IMR-90 (cell line): ENCODE measurements around the gene LILRB2. TPM values are rescaled to one million over a fixed set of nuclear protein-coding genes. Genes with fewer than 3 reads are reported as not detected.
"Not testable (repeated sequence)": the region's sequence is repeated elsewhere in the genome, so short reads cannot be mapped to it uniquely, and the experiment has no call there.

Source experiments
- ATAC-seq: fragments of 200-7000 bp; cut with Tn5 transposase; 2 replicates; pipeline ENCODE4 v1.9.1; 2020; ENCODE audit warnings: low read depth, mild to moderate bottlenecking, moderate library complexity
- BruUV-seq: library from RNA; stranded (reverse); fragments of 400-500 nt; replicated peaks from 2 replicates; lab custom pipeline; 2021; lab: Mats Ljungman, UMichigan
- CTCF ChIA-PET: fragments of 300-600 bp; formaldehyde crosslinking; extraction: SDS; loops from one replicate; lab custom pipeline; 2021; ENCODE audit warnings: antibody characterized with exemption; lab: Yijun Ruan, JAX
- POLR2A ChIA-PET: fragments of 300-600 bp; sonication (Branson Sonifier 250); formaldehyde crosslinking; loops from one replicate; lab custom pipeline; 2022; ENCODE audit warnings: antibody characterized with exemption; ENCODE audit not compliant: unreplicated experiment; lab: Charles Lee
- DNase-seq: peaks from one replicate; pipeline ENCODE4 v3.0.0; 2013
- H2AFZ ChIP-seq: replicated peaks from 2 replicates; pipeline ENCODE3; 2013; ENCODE audit warnings: low read length, mild to moderate bottlenecking; ENCODE audit not compliant: poor library complexity
- H2AK5ac ChIP-seq: 2 replicates; pipeline ENCODE4 v1.6.1; 2013; ENCODE audit warnings: low read depth, low read length, inconsistent platforms
- H2AK9ac ChIP-seq: replicated peaks from 2 replicates; pipeline ENCODE3; 2013; ENCODE audit warnings: mild to moderate bottlenecking, low read depth, low read length, moderate library complexity; ENCODE audit not compliant: poor library complexity
- H2BK120ac ChIP-seq: 2 replicates; pipeline ENCODE4 v1.6.1; 2013; ENCODE audit warnings: low read depth, low read length, inconsistent platforms
- H2BK15ac ChIP-seq: 3 replicates; pipeline ENCODE4 v1.6.1; 2013; ENCODE audit warnings: low read depth, low read length, inconsistent platforms
- H2BK20ac ChIP-seq: 2 replicates; pipeline ENCODE4 v1.6.1; 2013; ENCODE audit warnings: low read depth, mild to moderate bottlenecking, inconsistent platforms, low read length, moderate library complexity
- H2BK5ac ChIP-seq: 2 replicates; pipeline ENCODE4 v1.6.1; 2013; ENCODE audit warnings: mild to moderate bottlenecking, low read depth, low read length, inconsistent platforms; ENCODE audit not compliant: poor library complexity, severe bottlenecking
- H3K14ac ChIP-seq: replicated peaks from 2 replicates; pipeline ENCODE4 v1.6.1; 2013; ENCODE audit warnings: low read depth, low read length, inconsistent platforms
- H3K18ac ChIP-seq: 2 replicates; pipeline ENCODE4 v1.6.1; 2013; ENCODE audit warnings: low read depth, low read length, control low read depth
- H3K23ac ChIP-seq: 2 replicates; pipeline ENCODE4 v1.6.1; 2013; ENCODE audit warnings: low read depth, low read length, inconsistent platforms
- H3K27ac ChIP-seq: 2 replicates; pipeline ENCODE4 v1.5.1; 2013; ENCODE audit warnings: mild to moderate bottlenecking, control low read depth, low read length; ENCODE audit not compliant: insufficient read depth
- H3K27me3 ChIP-seq: 2 replicates; pipeline ENCODE4 v1.6.1; 2013; ENCODE audit warnings: low read length; ENCODE audit not compliant: control insufficient read depth, insufficient read depth
- H3K36me3 ChIP-seq: 2 replicates; pipeline ENCODE4 v1.6.1; 2013; ENCODE audit warnings: low read length, mixed read lengths; ENCODE audit not compliant: control insufficient read depth, insufficient read depth
- H3K4ac ChIP-seq: 2 replicates; pipeline ENCODE4 v1.6.1; 2013; ENCODE audit warnings: low read depth, low read length, inconsistent platforms
- H3K4me1 ChIP-seq: 2 replicates; pipeline ENCODE4 v1.6.1; 2013; ENCODE audit warnings: low read length, mixed read lengths; ENCODE audit not compliant: control insufficient read depth, insufficient read depth
- H3K4me2 ChIP-seq: 2 replicates; pipeline ENCODE4 v1.6.1; 2013; ENCODE audit warnings: low read depth, mild to moderate bottlenecking, control low read depth, low read length, moderate library complexity
- H3K4me3 ChIP-seq: 2 replicates; pipeline ENCODE4 v1.5.1; 2013; ENCODE audit warnings: low read depth, mild to moderate bottlenecking, control low read depth, low read length, moderate library complexity; ENCODE audit not compliant: insufficient read depth
- H3K56ac ChIP-seq: 2 replicates; pipeline ENCODE4 v1.6.1; 2013; ENCODE audit warnings: low read length, inconsistent platforms; ENCODE audit not compliant: insufficient read depth; ENCODE audit errors: extremely low read depth
- H3K79me1 ChIP-seq, 2 experiments: 2 replicates each; pipeline ENCODE4 v1.6.1; 2013; ENCODE audit warnings: low read length in 2 of 2, inconsistent platforms in 1 of 2, low read depth in 1 of 2
- H3K9ac ChIP-seq: 2 replicates; pipeline ENCODE4 v1.6.1; 2013; ENCODE audit warnings: low read depth, low read length, control low read depth
- H3K9me1 ChIP-seq: 2 replicates; pipeline ENCODE4 v1.6.1; 2013; ENCODE audit warnings: low read length, inconsistent platforms; ENCODE audit not compliant: insufficient read depth
- H3K9me3 ChIP-seq: 2 replicates; pipeline ENCODE4 v1.6.1; 2013; ENCODE audit warnings: low read length; ENCODE audit not compliant: control insufficient read depth, insufficient read depth
- H4K20me1 ChIP-seq: 2 replicates; pipeline ENCODE4 v1.6.1; 2013; ENCODE audit warnings: low read length, inconsistent platforms; ENCODE audit not compliant: insufficient read depth
- H4K5ac ChIP-seq: 2 replicates; pipeline ENCODE4 v1.6.1; 2013; ENCODE audit warnings: mild to moderate bottlenecking, low read depth, low read length, control low read depth
- H4K8ac ChIP-seq, 2 experiments: 2 replicates each; pipeline ENCODE4 v1.6.1; 2013; ENCODE audit warnings: low read depth in 2 of 2, low read length in 2 of 2, control low read depth in 1 of 2, inconsistent platforms in 1 of 2
- H4K91ac ChIP-seq: 2 replicates; pipeline ENCODE4 v1.6.1; 2013; ENCODE audit warnings: low read depth, low read length, inconsistent platforms; ENCODE audit not compliant: insufficient read depth
- MAZ ChIP-seq: IDR thresholded peaks from 2 replicates; pipeline ENCODE4 v1.6.1; 2012; ENCODE audit warnings: low read depth, mild to moderate bottlenecking, low read length, improper control_type of control experiment, moderate library complexity, borderline replicate concordance
- RCOR1 ChIP-seq: IDR thresholded peaks from 2 replicates; pipeline ENCODE4 v1.6.1; 2012; ENCODE audit warnings: mild to moderate bottlenecking, low read length, improper control_type of control experiment; ENCODE audit not compliant: insufficient replicate concordance
- WGBS, 2 experiments: methylation state at CpG; one replicate each; pipeline versions ENCODE4 v1.1.5 to v1.1.7; 2013; ENCODE audit warnings: missing lambda C conversion rate in 2 of 2; ENCODE audit not compliant: insufficient read length in 1 of 2; ENCODE audit errors: extremely low coverage in 2 of 2; 5-methylcytosine and 5-hydroxymethylcytosine counted together
- dilution Hi-C: fragments of 300-500 bp; cut with HindIII; formaldehyde crosslinking; loops from one replicate; pipeline ENCODE4 v1.14.3; 2018; ENCODE audit warnings: low sequenced_read_pairs; ENCODE audit not compliant: unreplicated experiment
- in situ Hi-C: fragments of 300-500 bp; cut with MboI; formaldehyde crosslinking; loops from 3 replicates; pipeline ENCODE4 v1.14.3; 2019; ENCODE audit warnings: low sequenced_read_pairs, inconsistent platforms, mixed read lengths
- intact Hi-C: fragments of 100-400 bp; cut with micrococcal nuclease; formaldehyde crosslinking; loops from 2 replicates; pipeline ENCODE4 v1.10.0; 2022
- polyA plus RNA-seq, 3 experiments: library from polyadenylated mRNA; depleted of rRNA; stranded (reverse); fragments of >200 nt; gene quantifications; 2 replicates each; pipeline ENCODE4 v1.2.3, GENCODE V29; 2012; ENCODE audit warnings: low replicate concordance in 1 of 3
- total RNA-seq: library from RNA; depleted of rRNA; stranded (reverse); fragments of >200 nt; gene quantifications from 2 replicates; pipeline ENCODE4 v1.2.3, GENCODE V29; 2012

Gene LILRB2
- total and polyA plus RNA-seq, 2 of the 4 experiments (the other 2 are of a cell fraction), result not detected

GRCh38 chr19:54229146-54229545 lies 51.8 kb downstream of the LILRB2 start (continued):
- TF ChIP-seq MAZ (no peak), RCOR1 (no peak)

- H3K9ac ChIP-seq, in situ Hi-C loops, H4K5ac ChIP-seq, H2BK5ac ChIP-seq, BruUV-seq, H3K27me3 ChIP-seq, H2BK20ac ChIP-seq, H2AK9ac ChIP-seq, H3K9me3 ChIP-seq, intact Hi-C loops, H3K4me1 ChIP-seq, H3K18ac ChIP-seq, H3K9me1 ChIP-seq, H2BK120ac ChIP-seq, CTCF ChIA-PET, H2BK15ac ChIP-seq, H4K8ac ChIP-seq, H3K23ac ChIP-seq, H3K4ac ChIP-seq, H3K4me3 ChIP-seq, H3K14ac ChIP-seq, H3K4me2 ChIP-seq, H3K56ac ChIP-seq, H3K27ac ChIP-seq, H3K36me3 ChIP-seq, H4K20me1 ChIP-seq, DNase-seq, H2AK5ac ChIP-seq, ATAC-seq, H3K79me1 ChIP-seq, dilution Hi-C loops, H4K91ac ChIP-seq, H2AFZ ChIP-seq: not testable (repeated sequence)
- POLR2A ChIA-PET, result interaction anchor here (0.7 kb wide), 1 partner anchor 21 kb away, joined by 4 read pairs; no protein-coding TSS in a partner anchor
- 84% methylated on average over 4 of the region's 10 CpGs; no CpG with 5 or more reads in 1 of the 2 experiments for WGBS, 2 experiments
Observed at GRCh38 chr19:54224619-54225018, 56.3 kb downstream of the LILRB2 start.

GRCh38 chr19:54223937-54224281 lies 57.0 kb downstream of the LILRB2 start:
- ATAC-seq, H3K36me3 ChIP-seq, H2BK15ac ChIP-seq, H4K8ac ChIP-seq, H2BK20ac ChIP-seq, BruUV-seq, H3K18ac ChIP-seq, H3K27me3 ChIP-seq, H3K4ac ChIP-seq, in situ Hi-C loops, H3K14ac ChIP-seq, H3K23ac ChIP-seq, dilution Hi-C loops, H2AK9ac ChIP-seq, H3K9me3 ChIP-seq, H3K4me3 ChIP-seq, intact Hi-C loops, H3K79me1 ChIP-seq, H2BK120ac ChIP-seq, H3K4me1 ChIP-seq, POLR2A ChIA-PET, H4K20me1 ChIP-seq, H3K9ac ChIP-seq, H2BK5ac ChIP-seq, H3K4me2 ChIP-seq, DNase-seq, H4K91ac ChIP-seq, CTCF ChIA-PET, H3K27ac ChIP-seq, H4K5ac ChIP-seq, H3K9me1 ChIP-seq, H3K56ac ChIP-seq, H2AFZ ChIP-seq, H2AK5ac ChIP-seq: not testable (repeated sequence)
- no CpG with 5 or more reads among the region's 5 CpGs for WGBS, 2 experiments
